NB4 (cell line): ENCODE data around the gene TBXAS1.

Experiments
- DNase-seq: peaks from one replicate; pipeline ENCODE4 v3.0.0; 2010; ENCODE audit warnings: low read depth
- H3K4me3 ChIP-seq: one replicate; pipeline ENCODE4 v1.5.1; 2011; ENCODE audit warnings: mild to moderate bottlenecking, low read depth, low read length, moderate library complexity
- MYC ChIP-seq: IDR thresholded peaks from 2 replicates; pipeline ENCODE4 v1.6.1; 2011; ENCODE audit warnings: low read depth, low read length
- POLR2A ChIP-seq: IDR thresholded peaks from 2 replicates; pipeline ENCODE4 v1.6.1; 2011; ENCODE audit warnings: mild to moderate bottlenecking; ENCODE audit not compliant: insufficient read length; ENCODE audit errors: extremely low read depth
- TF ChIP-seq, protein P1 (sequence below): IDR thresholded peaks from 2 replicates; pipeline ENCODE4 v1.6.1; 2011; ENCODE audit warnings: low read depth, low read length
- TF ChIP-seq, protein P2 (sequence below): IDR thresholded peaks from one replicate; pipeline ENCODE4 v1.5.1; 2012; ENCODE audit warnings: low read depth, low read length

The TBXAS1 gene

DNA sequence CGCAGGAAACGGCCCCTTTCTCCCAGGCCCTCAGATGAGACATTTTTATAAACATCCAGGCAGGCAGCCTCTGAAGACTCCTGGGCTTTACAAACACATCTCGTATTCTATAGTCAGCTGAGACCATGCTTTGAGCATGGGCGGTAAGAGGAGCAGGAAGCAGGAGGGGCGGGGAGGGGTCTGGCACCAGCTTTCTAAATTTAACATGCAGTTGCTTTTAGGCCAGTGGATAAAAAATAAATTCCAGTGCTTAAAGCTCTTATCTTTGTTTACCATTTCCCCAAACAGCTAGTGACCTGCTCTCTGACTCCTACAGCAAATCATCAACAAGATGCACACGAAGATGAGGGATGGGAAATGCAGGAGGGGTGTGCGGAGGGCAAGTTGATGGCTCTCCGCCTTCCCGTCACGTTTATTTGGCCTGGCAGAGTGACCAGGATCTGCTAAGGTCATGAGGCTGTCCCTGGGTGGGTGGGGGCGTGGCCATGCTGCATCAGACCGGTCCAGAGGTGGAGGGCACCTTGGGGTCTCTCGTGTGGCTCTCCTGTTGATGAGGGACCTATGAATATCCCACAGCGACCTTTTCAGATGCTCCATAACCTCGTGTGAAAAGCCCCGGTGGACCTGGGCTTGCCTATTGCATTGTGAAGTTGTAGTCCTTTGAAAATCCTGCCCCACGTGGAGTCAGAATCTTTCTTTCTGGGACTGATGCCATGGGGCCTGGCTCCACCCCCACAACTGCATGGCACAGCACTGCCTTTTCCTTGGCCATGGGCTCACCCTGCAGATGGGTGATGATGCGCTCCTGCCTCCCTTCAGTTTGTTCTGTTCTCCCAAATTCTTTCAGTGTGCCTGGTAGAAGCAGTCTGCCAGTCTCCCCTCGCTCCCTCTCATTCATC, 166.2 kb downstream of the TBXAS1 start:
- no peak overlapping the region for H3K4me3 ChIP-seq
- TF ChIP-seq, protein P1, sequence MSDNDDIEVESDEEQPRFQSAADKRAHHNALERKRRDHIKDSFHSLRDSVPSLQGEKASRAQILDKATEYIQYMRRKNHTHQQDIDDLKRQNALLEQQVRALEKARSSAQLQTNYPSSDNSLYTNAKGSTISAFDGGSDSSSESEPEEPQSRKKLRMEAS: no peak
- TF ChIP-seq, protein P2, sequence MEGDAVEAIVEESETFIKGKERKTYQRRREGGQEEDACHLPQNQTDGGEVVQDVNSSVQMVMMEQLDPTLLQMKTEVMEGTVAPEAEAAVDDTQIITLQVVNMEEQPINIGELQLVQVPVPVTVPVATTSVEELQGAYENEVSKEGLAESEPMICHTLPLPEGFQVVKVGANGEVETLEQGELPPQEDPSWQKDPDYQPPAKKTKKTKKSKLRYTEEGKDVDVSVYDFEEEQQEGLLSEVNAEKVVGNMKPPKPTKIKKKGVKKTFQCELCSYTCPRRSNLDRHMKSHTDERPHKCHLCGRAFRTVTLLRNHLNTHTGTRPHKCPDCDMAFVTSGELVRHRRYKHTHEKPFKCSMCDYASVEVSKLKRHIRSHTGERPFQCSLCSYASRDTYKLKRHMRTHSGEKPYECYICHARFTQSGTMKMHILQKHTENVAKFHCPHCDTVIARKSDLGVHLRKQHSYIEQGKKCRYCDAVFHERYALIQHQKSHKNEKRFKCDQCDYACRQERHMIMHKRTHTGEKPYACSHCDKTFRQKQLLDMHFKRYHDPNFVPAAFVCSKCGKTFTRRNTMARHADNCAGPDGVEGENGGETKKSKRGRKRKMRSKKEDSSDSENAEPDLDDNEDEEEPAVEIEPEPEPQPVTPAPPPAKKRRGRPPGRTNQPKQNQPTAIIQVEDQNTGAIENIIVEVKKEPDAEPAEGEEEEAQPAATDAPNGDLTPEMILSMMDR: no peak
- TF ChIP-seq MYC (no peak), POLR2A (no peak)
- DNase-seq: no peak

DNA sequence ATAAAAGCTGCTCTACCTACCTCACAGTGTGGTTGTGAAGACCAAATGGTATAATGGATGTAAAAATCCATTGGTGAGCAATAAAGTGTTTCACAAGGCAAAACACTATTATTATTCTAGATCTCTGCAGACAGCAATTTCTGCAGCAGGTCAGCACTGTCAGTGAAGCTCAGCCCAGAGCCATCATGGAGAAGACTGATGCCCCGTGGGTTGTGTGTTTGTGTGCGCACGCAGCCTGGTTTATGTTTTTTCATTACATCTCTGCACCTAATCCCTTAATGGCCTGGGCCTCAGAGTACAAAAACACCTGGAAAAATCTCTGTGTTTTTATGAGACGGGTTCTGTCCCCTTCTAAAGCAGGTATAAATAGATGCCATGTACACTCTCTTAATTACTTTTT, 169.5 kb downstream of the TBXAS1 start:
- no peak overlapping the region for H3K4me3 ChIP-seq
- TF ChIP-seq MYC (no peak), POLR2A (no peak)
- TF ChIP-seq, protein P2: no peak
- TF ChIP-seq, protein P1: no peak
- DNase-seq: no peak

DNA sequence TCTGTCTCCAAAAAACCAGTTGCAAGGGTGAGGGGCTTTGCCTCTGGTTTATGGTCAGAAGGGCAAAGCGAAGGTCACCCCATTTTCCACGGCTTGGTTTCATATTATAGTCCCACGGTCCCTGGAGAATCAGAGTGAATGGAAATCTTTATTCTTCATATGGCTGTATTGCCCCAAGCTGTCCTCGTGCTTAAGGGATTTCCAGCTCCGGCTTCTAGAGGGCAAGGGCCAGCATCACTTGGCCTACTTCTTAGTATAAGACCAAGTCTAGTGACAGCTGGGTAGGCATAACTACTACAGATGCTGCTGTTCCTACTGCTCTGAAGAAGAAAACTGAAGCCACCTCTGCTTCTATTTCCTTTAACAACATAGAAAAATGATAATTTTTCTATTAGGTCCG, 170.5 kb downstream of the TBXAS1 start:
- TF ChIP-seq POLR2A: no peak
- TF ChIP-seq MYC: no peak
- TF ChIP-seq, protein P2: no peak
- TF ChIP-seq, protein P1: no peak
- DNase-seq: no peak
- no peak overlapping the region for H3K4me3 ChIP-seq

DNA sequence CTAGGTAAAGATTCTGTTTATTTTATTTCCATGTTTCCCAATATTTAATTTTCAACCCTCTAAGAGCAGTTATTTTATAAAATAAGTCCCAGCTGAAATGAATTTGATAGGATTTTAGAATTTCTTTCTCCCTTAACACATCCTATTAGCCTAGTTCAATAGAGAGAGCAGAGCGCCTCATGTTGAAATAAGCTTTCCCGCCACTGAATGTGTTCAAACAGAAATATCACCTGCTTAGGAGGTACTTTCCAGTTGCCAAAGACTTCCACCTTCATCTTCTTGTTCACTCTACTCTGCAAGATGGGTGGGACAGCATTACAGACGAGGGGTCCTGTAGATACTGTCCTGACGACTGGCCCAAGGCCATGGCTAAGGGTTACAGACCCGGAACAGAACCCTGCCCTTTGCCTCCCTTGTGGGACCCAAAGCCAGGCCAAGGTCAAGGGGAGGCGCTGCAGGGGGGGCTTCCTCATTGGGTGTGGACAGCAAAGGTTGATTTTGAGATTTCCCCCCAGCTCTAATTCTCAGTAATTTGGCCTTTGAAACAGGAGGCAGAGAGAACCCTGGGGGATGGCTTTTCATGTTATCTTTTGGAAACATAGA, 171.7 kb downstream of the TBXAS1 start:
- DNase-seq: no peak
- no peak for TF ChIP-seq POLR2A
- no peak for TF ChIP-seq MYC
- TF ChIP-seq, protein P2: no peak
- TF ChIP-seq, protein P1: no peak
- no peak overlapping the region for H3K4me3 ChIP-seq

DNA sequence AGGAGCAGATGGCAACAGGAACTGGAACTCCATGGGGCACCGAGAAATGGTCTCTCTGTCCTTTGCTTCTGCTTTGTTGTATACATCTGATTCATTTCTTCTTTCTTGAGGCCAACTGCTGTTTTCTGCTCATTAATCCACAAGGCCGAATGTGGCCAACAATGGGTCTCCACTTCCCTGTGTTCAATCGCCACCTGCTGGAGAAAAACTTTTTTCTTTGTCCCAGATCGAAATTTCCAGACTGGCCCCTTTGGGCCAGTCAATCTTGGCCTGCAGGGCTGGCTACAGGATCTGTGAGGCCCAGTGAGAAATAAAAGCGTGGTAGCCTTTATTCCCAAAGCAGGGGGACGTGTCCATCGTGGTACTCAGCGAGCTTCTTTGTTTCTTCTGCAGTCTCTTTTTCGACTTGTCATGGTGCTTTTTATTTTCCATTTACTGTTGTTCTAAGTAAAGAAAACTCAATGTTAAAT, 174.9 kb downstream of the TBXAS1 start:
- TF ChIP-seq, protein P2: peak; percentile 65
- TF ChIP-seq POLR2A: no peak
- TF ChIP-seq MYC: no peak
- TF ChIP-seq, protein P1: 0 out of 2 replicates have a peak, but pooled peaks have one; percentile 7
- H3K4me3 ChIP-seq: no peak overlapping the region

More for the DNA sequence above, 174.9 kb downstream of the TBXAS1 start:
- DNase-seq: peak; percentile 87
